ENCODE results near the gene MAP3K20.
"Not testable (repeated sequence)": the region's sequence is repeated elsewhere in the genome, so short reads cannot be mapped to it uniquely, and the experiment has no call there.

Gene MAP3K20

DNA sequence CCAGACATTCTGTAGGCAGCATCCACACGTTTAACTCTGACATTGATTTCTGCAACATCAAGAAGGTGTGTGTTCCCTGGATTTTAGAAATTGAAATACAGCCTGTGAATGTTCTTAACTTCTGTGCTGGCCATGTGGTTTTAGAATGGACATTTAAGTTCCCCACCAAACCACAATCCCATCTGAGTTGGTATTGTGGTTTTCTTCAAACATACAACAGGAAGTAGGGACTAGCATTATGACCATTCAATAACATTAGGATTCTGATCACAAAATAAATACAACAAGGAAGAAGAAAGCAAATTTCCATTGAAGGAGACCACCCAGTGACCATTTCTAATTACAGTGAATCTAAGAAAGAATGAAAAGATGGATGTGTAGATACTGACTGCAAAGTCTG, 51.2 kb downstream of the MAP3K20 start:
- DNase-seq (ENCODE audit: low read depth): no peak

DNA sequence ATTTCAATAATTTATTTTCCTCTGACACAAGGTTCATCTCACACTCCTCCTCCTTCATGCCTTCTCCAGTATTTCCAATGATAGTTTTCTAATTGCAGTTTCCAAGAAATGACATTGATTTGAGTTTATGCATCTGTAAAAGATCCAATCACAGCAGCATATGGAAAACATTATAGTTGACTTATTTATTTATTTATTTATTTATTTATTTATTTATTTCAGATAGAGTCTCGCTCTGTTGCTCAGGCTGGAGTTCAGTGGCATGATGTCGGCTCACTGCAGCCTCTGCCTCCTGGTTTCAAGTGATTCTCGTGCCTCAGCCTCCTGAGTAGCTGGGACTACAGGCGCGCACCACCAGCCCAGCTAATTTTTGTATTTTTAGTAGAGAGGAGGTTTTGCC, 52.5 kb downstream of the MAP3K20 start:
- DNase-seq (ENCODE audit: low read depth): not testable (repeated sequence)

DNA sequence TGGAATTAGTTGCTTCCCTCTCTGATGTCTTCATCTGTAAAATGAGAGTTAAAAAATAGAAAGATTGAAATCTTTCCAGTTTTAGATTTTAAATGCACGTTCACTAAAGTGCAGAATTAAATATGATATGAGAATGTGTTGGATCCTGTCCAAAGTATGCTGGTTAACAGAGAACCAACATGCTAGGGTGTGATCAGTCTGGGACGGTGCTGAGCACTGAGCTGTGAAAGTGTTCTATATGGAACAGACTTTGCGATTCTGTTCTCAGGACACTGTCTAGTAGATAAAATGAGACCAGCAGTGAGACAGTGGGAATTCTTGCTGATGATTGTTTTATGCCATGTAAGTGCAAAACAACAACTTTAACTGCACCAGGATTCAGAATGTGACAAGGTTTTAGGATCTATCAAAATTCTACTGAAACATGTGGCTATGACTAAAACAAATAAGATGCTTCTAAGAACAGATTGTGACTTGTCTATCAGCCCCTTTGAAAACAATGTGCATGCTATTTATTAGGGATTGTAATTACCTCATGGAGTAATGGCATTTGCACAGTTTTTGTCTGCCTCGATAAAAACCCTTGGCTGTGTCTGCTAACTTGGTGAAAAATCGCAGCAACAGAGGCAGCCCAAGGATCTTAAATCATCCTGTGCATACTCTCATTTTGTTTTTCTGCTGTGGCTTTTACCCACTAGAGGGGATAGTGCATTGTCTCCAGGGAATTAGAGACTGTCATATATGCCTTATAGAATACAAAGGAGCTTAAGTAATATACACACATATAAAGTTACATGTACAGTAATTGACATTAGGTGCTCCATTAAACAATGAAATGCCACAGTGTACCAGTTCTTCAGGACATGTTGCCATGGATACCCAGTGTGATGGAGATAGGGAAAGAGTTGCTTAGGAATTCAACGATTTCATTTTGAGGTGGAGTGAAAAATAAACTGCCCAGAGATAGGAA, 55.1 kb downstream of the MAP3K20 start:
- no peak for DNase-seq (ENCODE audit: low read depth)

GRCh38 chr2:173132531-173132930, 56.9 kb downstream of the MAP3K20 start:
- DNase-seq (ENCODE audit: low read depth): no peak

DNA sequence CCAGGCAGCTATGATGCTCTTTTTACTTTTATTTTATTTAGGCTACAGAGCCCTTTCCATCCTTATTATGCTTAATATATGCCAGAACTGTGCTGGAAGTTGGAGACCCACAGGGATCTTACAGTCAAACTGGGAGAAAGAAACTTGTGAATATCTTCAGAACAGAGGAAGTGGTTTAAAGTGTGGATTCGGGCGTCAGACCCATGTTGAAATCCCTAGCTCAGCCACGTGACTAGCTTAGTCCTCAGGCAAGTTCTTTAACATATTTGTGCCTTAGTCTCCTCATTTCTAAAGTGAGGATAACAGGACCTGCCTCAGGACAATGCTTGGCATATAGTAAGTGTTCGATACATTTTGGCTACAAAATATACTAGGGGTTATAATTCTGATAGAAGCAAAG, 59.1 kb downstream of the MAP3K20 start:
- no peak for DNase-seq (ENCODE audit: low read depth)

DNA sequence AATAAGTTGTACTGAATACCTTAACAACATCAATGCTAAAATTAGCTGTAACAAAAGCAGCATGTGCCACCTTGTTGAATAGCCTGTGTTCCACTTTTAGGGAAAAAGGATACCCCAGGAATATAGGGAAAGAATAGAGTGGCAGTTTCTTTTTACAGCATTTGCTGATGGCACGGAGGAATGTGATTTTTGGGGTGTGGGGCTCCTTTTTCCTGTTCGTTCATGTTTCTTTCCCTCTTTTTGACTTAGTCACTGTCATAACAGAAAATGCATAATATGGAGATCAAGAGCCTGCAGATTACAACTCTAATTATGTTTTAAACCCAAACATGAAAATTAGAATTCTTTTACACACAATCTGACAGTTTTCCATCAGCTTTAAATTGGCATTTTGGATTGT, 60.4 kb downstream of the MAP3K20 start:
- DNase-seq (ENCODE audit: low read depth): no peak

GRCh38 chr2:173136599-173136998, 61.0 kb downstream of the MAP3K20 start:
- no peak for DNase-seq (ENCODE audit: low read depth)

DNA sequence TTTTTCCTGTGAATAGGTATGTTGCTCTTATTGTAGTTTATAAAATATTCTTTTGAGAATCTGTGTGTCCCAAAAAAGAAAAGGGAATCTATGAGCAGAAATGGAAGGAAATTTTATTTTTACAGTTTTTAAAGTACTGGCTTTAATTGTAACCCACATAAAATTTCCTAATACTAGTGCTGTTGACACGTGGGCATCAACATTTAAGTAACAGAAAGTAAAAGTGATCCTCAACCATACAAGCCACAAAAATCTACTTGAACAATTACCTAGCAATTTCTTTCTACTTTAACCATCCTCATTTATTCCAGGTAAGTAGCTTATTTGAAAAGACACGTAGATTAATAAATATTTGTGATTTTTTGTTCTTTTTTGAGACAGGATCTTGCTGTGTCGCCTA, 62.0 kb downstream of the MAP3K20 start:
- DNase-seq (ENCODE audit: low read depth): no peak

DNA sequence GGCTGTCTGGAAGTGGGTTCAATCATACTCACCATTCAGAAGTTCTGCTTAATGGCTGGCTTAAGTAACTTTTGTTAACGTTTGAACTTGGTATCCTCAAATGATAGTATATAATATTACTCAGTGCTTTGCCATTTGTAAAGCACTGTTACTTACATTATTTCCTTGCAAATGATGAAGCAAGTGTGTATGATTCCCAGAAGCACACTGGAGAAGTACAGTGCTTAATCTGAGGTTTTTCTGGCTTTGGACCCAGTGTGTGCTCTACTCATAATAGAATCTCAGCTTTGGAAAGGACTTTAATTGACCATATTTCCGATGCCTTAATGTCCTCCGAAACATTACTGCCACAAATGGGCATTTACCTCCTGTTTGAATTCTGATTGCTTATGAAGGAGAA, 63.3 kb downstream of the MAP3K20 start:
- DNase-seq (ENCODE audit: low read depth): no peak

DNA sequence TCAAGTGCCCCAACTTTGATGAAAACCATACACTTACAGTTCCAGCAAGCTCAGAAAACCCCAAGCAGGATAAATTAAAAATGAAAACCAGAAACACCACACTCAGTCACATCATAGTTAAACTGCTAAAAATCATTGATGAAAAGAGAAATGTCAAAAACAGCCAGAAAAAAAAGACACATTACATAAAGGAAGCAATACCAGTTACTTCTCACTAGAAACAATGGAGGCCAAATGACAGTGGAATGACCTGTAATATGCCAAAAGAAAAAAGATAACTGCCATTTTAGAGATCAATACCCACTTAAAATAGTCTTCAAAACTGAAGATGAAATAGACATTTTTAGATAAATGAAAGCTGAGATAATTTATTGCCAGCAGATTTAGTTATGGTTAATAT, 66.0 kb downstream of the MAP3K20 start:
- no peak for DNase-seq (ENCODE audit: low read depth)

DNA sequence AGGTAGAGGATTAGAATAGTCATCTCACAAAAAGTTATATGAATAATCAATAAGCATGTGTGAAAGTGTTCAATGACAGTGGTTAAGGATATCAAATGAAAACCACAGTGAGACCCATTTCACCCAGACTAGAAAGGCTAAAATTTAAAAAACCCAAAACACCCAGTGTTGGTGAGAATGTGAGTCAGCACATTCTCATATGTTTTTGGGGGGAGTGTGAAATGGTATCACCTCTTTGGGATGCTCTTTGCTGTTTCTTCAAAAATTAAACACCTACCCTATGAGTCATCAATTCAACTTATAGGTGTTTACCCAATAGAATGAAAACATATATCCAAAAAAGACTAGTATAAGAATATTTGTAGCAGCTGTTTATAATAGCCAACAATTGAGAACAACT, 69.8 kb downstream of the MAP3K20 start:
- DNase-seq (ENCODE audit: low read depth): no peak

- DNase-seq (ENCODE audit: low read depth): no peak
Measured at GRCh38 chr2:173146590-173146989, 70.9 kb downstream of the MAP3K20 start.

DNA sequence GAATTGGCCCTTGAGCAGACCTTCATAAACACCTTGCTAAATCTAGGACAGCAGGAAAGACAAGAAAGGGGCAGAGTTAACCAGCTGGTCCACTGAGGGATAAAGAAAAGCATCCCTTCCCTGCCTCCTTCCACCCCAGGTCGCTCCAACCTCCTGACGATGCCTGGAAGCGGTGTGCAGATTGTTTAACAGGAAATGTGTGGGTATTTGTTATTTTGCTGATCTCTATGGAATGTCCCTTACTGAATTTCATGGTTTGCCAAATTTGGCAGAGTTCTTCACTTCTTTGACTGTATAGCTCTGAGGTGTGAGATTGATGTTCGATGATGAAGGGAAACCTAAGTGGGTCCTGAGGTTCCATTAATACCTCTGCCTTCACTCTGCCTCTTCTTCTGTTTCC, 72.9 kb downstream of the MAP3K20 start:
- DNase-seq (ENCODE audit: low read depth): no peak

- DNase-seq (ENCODE audit: low read depth): peak; percentile 23
Measured at GRCh38 chr2:173149491-173149890, 73.8 kb downstream of the MAP3K20 start.

- DNase-seq (ENCODE audit: low read depth): no peak
Measured at GRCh38 chr2:173150087-173150486, 74.4 kb downstream of the MAP3K20 start.

GRCh38 chr2:173150963-173151362, 75.3 kb downstream of the MAP3K20 start:
- DNase-seq (ENCODE audit: low read depth): no peak

- no peak for DNase-seq (ENCODE audit: low read depth)
Measured at GRCh38 chr2:173151671-173152401, 76.2 kb downstream of the MAP3K20 start.

GRCh38 chr2:173153301-173153885, 77.7 kb downstream of the MAP3K20 start:
- DNase-seq (ENCODE audit: low read depth): no peak

- DNase-seq (ENCODE audit: low read depth): no peak
Measured at GRCh38 chr2:173157676-173158293, 82.1 kb downstream of the MAP3K20 start.

DNA sequence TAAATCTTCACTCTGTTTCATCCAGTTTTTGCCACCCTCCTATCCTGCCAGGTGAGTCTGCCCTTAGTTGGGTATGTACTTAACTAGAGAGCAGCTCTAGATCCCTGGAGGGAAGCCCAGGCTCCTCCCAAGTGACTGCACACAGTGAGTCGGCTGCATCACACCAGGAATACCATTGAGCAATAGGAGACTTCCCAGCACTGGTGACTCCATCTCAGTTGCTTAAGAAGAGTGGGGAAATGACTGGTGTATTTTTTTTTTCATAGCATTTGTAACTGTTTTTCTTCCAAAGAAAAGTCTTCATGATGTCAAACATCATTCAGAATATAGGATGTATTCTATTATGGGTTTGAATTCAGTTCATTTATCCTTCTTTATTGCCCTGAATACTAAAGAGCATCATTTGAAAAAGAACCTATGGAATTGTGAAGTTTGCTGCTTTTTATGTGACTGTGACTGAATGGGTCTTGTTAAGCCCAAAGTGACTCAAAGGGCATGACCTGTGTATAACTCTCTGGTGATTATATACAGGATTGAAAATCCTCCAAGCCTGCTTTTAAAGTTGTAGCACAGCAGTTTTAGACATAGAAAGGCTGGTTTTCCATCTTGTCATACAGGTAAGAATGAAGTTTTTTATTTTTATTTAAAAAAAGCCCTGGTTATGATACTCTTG, 84.3 kb downstream of the MAP3K20 start:
- DNase-seq (ENCODE audit: low read depth): no peak

DNA sequence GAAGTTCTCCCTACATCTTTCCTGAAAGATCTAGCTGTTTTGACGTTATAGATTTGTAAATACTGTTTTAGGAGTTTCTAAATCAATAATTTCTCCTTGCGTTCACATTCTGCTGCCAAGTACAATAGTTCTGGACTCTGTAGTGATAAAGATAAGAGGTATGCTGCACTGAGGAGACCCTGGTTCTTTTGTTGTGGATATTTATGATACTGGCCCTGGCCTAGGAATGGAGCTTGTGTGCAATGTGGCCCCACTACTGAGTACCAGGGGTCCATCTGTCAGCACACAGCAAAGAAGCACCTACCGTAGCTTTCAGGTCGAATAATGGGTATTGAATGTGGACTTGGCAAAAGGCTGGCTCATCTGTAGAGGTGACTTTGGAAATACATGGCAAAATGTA, 85.0 kb downstream of the MAP3K20 start:
- no peak for DNase-seq (ENCODE audit: low read depth)

- DNase-seq (ENCODE audit: low read depth): no peak
Measured at GRCh38 chr2:173161040-173161439, 85.4 kb downstream of the MAP3K20 start.
